Measurements from ENCODE around the gene NEIL1. TPM values are rescaled to one million over a fixed set of nuclear protein-coding genes. Genes with fewer than 3 reads are reported as not detected.

NEIL1 gene
- total RNA-seq, 1 donor from 2014 or later: 42.1 TPM

DNA sequence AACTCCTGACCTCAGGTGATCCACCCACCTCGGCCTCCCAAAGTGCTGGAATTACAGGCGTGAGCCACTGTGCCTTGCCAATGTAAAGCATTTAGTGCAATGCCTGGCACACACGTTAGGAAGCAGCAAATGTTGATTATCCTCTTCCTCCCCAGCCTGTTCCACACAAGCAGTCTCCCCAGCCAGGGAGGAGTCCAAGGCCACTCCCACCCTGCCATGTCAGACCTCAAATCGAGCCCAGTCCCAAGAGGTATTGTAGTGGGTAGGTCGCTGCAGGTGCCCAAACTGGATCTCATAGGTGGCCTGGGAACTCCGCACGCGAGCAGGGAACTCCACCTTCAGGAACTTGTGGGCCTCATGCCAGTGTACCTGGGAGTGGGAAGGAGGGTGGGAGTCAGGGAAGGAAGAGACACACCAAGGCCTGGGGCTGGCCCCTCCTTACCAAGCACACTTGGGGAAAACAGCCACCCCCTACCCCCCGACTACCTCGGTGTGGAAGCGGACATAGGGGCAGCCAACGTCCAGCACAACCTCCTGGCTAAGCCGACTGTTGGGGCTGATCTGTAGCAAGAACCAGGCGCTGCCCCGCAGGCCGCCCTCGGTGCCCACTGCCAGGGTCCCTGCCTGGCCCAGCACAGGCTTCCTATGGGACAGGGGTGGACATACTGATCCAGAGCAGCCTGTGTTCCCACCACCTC lies 11.3 kb downstream of the NEIL1 start:
- no peak overlapping the region for H3K27ac ChIP-seq
- H3K4me1 ChIP-seq: no peaks in the 10 kb centered on the region
- no peaks in the 10 kb centered on the region for H3K9me3 ChIP-seq
- no peaks in the 10 kb centered on the region for H3K27me3 ChIP-seq
- H3K36me3 ChIP-seq: peaks cover 84% of the 10 kb centered on the region
- no peak overlapping the region for H3K4me3 ChIP-seq
- no peak for ATAC-seq
- intact Hi-C loops (cut with DNase I): no loop called here
- TF ChIP-seq, protein P1, sequence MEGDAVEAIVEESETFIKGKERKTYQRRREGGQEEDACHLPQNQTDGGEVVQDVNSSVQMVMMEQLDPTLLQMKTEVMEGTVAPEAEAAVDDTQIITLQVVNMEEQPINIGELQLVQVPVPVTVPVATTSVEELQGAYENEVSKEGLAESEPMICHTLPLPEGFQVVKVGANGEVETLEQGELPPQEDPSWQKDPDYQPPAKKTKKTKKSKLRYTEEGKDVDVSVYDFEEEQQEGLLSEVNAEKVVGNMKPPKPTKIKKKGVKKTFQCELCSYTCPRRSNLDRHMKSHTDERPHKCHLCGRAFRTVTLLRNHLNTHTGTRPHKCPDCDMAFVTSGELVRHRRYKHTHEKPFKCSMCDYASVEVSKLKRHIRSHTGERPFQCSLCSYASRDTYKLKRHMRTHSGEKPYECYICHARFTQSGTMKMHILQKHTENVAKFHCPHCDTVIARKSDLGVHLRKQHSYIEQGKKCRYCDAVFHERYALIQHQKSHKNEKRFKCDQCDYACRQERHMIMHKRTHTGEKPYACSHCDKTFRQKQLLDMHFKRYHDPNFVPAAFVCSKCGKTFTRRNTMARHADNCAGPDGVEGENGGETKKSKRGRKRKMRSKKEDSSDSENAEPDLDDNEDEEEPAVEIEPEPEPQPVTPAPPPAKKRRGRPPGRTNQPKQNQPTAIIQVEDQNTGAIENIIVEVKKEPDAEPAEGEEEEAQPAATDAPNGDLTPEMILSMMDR (IDR thresholded peaks at IDR 0.05): no peak
- DNase-seq: no peak

DNA sequence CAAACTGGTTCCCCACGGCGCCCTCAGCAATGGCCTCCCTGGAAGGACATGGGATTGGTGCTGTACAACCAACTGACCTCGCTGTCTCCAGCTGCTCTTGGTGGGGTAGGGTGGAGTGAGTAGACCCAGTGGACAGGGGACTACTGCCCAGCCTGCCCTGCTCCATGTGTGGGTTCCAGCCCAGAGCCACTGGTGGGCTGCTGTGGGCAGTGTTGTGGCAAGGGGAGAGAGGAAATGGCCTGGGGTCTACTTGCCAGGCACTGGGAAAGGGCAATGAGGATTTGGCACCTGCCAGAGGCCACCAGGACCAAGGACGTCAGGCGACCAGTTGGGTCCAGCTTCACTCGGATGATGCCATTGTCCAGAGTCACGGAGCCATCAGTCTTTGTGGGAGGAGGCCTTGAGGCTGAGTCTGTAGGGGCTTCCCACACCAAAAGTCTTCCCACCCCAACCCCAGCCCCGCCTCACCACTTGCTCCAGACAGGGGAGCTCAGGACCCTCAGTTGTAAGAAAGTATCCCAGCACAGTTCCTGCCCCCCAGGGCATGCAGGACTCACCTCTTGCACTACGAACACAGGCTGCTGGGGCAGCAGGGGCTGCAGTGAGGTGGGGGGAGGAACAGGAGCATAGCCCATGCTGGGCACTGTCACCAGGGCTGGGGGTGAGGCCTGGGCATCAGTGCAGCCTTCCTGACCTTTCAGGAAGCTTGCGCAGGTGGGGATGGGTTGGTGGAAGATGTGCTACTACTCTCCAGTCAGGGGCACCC lies 12.1 kb downstream of the NEIL1 start:
- Histone ChIP-seq H3K9me3 (no peaks in the 10 kb centered on the region), H3K4me3 (no peak overlapping the region), H3K4me1 (no peaks in the 10 kb centered on the region), H3K27ac (no peak overlapping the region), H3K27me3 (no peaks in the 10 kb centered on the region), H3K36me3 (peaks cover 92% of the 10 kb centered on the region)
- intact Hi-C loops (cut with DNase I): no loop called here
- DNase-seq (no peak), ATAC-seq (no peak)
- TF ChIP-seq, protein P1 (IDR thresholded peaks at IDR 0.05): no peak

DNA sequence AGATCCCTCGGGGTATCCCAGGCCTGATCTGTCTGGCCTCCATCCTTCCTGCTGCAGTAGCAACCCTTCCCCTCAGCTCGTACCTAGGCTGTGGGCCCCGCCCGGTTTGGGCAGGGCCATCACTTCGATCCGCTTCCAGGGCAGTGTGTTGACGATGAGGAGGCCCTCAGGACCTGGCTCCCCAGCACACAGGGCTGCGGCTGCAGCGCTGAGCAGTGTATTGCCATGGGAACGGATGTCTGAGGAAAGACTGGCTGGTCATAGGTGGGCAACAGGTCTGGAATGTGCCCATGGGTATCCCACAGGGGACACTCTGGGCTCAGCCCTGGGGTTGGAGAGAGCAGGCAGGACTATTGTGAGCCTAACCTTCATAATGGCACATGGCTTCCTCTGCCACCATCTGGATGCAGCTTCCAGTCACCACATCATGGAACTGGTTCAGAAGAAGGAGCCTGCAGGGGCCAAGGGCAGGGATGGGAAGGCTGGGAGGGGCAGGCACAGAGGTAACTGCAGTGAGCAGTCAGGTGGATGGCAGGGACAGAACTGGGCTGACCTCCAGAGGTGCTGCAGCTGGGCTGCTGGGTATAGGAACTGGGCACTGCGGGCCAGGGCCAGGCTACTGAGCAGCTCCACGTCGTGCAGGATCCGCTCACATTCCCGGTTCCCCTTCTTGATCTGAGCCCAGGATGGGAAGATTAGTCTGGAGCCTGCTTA lies 12.9 kb downstream of the NEIL1 start:
- no peaks in the 10 kb centered on the region for H3K4me1 ChIP-seq
- no peak overlapping the region for H3K4me3 ChIP-seq
- TF ChIP-seq, protein P1 (IDR thresholded peaks at IDR 0.05): no peak
- intact Hi-C loops (cut with DNase I): no loop called here
- no peaks in the 10 kb centered on the region for H3K27me3 ChIP-seq
- no peak overlapping the region for H3K27ac ChIP-seq
- ATAC-seq: no peak
- H3K9me3 ChIP-seq: no peaks in the 10 kb centered on the region
- DNase-seq: no peak
- H3K36me3 ChIP-seq: peaks cover 99% of the 10 kb centered on the region

DNA sequence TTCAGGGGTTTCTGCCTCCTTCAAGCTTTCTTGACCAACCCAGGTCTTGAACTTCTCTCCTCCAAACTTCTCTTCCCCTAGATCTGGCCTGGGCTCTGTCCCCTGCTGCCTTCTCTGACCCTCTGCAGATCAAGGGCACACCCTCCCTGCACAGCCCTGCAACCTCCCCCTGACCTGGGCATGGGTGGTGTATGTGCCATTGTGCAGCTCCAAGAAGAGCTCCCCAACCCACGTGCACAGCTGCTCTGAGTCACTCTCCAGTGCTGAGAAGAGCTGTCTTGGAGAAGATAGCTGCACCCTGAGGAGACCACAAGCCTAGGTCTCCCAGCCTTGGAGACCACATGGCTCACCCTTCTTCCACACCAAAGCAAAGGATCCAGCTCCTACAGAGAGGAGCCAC lies 13.6 kb downstream of the NEIL1 start:
- Histone ChIP-seq H3K9me3 (no peaks in the 10 kb centered on the region), H3K27ac (no peak overlapping the region), H3K4me1 (no peaks in the 10 kb centered on the region), H3K36me3 (peaks cover 99% of the 10 kb centered on the region), H3K27me3 (no peaks in the 10 kb centered on the region), H3K4me3 (no peak overlapping the region)
- no peak for ATAC-seq
- DNase-seq: no peak
- TF ChIP-seq, protein P1 (IDR thresholded peaks at IDR 0.05): no peak
- intact Hi-C loops (cut with DNase I): no loop called here

DNA sequence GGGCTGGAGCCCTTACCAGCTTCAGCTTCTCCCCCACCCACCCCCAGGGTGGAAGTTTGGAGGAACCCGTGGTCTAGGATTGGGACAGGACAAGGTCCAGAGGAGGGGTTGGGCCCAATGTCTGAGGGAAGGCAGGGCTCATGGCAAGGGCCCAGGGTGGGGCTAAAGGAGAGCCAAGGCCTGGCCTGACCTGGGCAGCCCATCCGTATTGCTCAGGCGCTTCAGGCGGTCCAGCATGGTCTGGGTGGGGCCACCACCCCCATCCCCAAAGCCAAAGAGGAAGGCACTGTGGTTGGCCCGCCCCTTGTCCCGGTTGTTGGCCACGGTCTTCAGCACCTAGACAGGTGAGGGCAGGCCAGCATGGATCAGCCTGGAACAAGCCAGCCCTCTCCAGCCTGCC lies 14.0 kb downstream of the NEIL1 start:
- H3K27me3 ChIP-seq: no peaks in the 10 kb centered on the region
- H3K9me3 ChIP-seq: no peaks in the 10 kb centered on the region
- DNase-seq (no peak), ATAC-seq (no peak)
- peaks cover 99% of the 10 kb centered on the region for H3K36me3 ChIP-seq
- intact Hi-C loops (cut with DNase I): no loop called here
- TF ChIP-seq, protein P1 (IDR thresholded peaks at IDR 0.05): no peak
- H3K4me3 ChIP-seq: no peak overlapping the region
- no peak overlapping the region for H3K27ac ChIP-seq
- no peaks in the 10 kb centered on the region for H3K4me1 ChIP-seq
